ENCODE measurements around the gene IL3RA. TPM values are rescaled to one million over a fixed set of nuclear protein-coding genes. Genes with fewer than 3 reads are reported as not detected.
"Not testable (repeated sequence)": the region's sequence is repeated elsewhere in the genome, so short reads cannot be mapped to it uniquely, and the experiment has no call there.

IL3RA gene
- polyA plus RNA-seq, 1 donor: 17.6 TPM

DNA sequence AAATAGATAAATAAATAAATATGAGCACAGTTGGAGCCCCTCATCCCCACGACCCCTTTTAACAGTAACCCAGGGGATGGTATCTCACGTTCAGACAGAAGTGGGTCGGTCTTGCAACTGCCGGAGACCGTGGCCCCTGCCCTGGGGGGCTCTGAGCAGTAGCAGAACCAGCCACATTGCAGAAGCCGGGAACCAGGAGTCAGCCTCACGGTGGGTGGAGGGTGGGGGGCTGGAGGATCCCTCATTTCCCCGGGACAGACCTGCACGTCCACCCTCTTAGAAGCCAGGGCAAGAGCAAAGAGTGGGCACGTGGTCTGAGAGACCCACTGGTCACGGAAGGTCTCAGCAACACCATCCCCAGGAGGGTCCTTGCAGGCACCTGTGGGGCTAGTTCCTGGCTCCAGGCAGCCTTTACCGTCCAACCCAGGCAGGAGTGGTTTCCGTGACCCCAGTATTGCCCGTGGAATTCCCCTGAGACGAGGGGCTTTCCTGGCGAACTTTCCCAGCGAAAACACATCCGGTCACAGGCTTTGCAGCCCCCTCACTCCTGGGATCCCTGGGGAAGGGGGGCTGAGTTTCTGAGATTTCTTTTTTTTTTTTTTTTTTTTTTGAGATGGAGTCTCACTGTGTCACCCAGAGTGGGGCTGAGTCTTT lies 8.8 kb upstream of the IL3RA start:
- no peak for DNase-seq

DNA sequence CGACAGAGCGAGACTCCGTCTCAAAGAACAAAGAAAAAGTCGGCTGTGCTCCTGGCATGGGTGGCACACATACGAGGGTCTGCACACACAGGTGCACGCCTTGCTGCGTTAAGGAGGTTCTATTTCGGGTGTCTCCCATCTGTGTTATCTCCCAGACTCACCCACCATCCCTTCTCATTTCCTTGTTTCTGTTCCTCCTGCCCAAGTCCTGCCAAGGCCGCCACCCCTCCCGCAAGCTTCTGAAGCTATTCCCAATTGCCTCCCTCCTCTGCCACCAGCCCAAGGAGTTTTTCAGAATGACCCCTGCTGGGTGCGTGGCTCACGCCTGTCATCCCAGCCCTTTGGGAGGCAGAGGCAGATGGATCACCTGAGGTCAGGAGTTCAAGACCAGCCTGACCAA lies 6.0 kb upstream of the IL3RA start:
- DNase-seq: no peak

DNA sequence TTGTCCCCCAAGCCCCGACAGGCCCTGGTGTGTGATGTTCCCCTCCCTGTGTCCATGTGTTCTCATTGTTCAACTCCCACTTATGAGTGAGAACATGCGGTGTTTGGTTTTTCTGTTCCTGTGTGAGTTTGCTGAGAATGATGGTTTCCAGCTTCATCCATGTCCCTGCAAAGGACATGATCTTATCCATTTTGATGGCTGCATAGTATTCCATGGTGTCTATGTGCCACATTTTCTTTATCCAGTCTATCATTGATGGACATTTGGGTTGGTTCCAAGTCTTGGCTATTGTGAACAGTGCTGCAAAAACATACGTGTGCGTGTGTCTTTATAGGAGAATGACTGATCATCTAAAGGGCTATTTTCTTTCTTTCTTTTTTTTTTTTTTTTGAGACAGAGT lies 4.2 kb upstream of the IL3RA start:
- not testable (repeated sequence) for DNase-seq

DNA sequence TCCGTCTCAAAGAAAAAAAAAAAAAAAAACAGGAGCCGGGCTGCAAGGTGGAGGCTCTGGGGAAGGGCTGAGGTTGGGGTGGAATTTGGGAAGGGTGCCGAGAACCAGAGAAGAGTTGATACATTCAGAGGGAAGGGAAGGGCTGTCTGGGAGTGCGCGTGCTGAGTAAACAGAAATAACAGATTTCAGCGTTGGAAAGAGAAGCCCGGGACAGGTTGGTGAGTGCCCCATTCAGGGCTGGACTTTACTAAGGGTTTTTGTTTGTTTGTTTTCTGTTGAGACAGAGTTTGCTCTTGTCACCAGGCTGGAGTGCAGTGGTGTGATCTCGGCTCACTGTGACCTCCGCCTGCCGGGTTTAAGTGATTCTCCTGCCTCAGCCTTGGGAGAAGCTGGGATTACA lies 1.7 kb upstream of the IL3RA start:
- no peak for DNase-seq

DNA sequence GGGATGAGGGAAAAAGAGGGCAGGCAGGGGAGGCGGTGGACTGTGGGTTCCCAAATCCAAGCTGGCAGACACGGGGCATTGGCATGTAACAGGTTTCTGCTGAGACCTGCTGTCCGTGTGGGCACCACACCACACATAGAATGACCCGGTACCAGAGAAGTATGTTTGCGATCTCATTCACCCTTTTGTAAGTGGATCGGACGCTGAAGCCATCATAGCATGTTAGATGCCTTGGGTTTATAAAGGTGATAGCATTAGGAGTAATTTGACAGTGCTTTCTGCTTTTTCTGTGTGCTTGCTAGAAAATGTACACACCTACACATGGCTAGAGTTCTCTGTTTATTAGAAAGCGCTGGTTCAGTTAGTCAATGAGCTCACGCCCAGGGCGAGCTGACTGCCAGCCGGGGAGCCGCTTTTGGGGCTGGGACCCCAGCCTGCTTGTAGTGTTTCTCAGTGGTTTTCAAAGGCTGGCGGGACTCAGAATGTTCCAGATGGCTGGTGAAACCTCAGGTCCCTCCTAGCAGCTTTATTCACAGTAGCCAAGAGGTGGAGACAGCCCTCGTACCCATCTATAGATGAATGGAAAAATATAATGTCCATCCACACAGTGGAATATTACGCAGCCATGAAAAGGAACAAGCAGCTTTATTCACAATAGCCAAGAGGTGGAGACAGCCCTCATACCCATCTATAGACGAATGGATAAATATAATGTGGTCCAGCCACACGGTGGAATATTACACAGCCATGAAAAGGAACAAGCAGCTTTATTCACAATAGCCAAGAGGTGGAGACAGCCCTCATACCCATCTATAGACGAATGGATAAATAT lies 579 bp downstream of the IL3RA start:
- DNase-seq: no peak

DNA sequence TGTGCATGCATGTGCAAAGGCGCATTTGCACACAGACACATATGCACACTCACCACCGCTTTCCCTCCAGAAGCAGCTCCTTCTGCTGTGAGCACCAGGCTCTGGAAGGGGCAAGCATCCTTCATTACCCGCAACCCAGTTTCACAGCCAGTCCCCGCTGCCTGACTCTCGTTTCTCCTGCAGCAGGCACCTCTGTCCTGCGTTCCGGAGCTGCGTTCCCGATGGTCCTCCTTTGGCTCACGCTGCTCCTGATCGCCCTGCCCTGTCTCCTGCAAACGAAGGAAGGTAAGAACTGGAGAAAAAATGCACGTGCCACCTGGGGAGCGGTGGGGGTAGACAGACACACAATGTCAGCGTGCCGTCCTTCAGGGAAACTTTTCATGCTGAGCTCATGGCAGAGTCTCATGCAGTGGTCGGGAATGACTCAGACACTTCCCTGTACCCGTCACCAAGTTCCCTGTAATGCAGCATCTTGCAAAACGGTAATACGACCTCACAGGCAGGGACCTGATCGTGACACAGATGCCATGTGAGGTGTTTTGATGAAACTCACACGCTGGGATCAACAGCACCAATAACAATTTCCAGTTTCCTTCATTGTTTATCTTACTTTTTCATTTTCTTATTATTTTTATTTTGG lies 5.1 kb downstream of the IL3RA start:
- DNase-seq: no peak

DNA sequence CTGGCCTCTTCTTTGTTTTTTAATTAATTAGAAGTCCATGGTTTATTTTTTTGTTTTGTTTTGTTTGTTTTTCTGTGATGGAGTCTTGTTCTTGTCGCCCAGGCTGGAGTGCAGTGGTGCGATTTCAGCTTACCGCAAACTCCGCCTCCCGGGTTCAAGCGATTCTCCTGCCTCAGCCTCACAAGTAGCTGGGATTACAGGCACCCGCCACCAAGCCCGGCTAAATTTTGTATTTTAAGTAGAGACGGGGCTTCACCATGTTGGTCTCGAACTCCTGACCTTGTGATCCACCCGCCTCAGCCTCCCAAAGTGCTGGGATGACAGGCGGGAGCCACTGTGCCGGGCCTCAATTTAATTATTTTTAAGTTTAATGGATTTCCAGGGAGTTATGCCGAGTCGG lies 13.0 kb downstream of the IL3RA start:
- DNase-seq: not testable (repeated sequence)

DNA sequence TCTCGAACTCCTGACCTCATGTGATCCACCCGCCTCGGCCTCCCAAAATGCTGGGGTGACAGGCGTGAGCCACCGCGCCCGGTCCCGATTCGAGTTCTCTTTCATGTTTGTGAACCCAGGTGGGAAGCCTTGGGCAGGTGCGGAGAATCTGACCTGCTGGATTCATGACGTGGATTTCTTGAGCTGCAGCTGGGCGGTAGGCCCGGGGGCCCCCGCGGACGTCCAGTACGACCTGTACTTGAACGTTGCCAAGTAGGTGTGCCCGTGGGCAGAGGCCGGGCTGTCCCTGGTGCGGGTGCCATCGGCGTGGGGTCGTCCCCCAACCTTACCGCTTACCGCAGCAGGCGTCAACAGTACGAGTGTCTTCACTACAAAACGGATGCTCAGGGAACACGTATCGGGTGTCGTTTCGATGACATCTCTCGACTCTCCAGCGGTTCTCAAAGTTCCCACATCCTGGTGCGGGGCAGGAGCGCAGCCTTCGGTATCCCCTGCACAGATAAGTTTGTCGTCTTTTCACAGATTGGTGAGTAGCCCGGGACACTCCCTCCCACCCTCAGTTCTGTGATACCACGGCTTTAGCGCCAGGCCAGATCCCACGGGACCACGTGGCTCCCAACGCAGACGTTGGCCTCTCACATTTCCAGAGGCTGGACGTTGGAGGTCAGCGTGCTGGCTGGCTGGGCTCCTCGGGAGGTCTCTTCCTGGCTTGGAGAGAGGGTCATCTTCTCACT lies 15.6 kb downstream of the IL3RA start:
- DNase-seq: no peak

DNA sequence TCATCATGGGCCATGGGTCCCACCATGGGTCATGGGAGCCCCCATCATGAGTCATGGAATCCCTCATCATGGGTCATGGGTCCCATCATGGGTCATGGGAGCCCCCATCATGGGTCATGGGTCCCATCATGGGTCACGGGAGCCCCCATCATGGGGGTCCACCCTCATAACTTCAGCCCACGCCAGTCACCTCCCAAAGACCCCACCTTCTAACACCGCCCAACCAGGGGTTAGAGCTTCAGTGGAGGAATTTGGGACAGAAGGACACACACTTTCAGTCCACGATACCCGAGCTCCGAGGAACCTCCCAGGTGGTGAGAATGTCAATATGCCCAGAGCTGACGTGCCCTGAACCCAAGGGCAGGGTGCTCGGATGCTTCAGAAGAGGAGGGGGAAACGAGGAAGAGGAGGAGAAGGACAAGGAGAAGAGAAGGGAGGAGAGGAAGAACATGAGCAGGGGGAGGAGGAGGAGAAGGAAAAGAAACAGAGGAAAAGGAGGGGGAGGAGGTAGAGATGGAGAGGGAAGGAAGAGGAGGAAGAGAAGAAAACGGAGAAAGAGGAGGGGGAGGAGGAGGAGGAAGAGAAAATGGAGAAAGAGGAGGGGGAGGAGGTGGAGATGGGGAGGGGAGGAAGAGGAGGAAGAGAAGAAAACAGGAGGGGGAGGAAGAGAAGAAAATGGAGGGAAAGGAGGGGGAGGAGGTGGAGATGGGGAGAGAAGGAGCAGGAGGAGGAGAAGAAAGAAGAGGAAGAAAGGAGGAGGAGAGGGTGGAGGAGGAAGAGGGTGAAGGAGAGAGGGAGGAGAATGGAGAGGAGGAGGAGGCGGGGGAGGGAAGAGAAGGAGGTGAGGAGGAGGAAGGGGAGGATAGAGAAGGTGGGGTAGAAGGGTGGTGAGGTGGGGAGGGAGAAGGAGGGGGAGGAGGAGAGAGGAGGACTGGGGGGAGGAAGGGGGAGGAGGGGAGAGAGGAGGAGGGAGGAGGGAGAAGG lies 17.7 kb downstream of the IL3RA start:
- DNase-seq: no peak

DNA sequence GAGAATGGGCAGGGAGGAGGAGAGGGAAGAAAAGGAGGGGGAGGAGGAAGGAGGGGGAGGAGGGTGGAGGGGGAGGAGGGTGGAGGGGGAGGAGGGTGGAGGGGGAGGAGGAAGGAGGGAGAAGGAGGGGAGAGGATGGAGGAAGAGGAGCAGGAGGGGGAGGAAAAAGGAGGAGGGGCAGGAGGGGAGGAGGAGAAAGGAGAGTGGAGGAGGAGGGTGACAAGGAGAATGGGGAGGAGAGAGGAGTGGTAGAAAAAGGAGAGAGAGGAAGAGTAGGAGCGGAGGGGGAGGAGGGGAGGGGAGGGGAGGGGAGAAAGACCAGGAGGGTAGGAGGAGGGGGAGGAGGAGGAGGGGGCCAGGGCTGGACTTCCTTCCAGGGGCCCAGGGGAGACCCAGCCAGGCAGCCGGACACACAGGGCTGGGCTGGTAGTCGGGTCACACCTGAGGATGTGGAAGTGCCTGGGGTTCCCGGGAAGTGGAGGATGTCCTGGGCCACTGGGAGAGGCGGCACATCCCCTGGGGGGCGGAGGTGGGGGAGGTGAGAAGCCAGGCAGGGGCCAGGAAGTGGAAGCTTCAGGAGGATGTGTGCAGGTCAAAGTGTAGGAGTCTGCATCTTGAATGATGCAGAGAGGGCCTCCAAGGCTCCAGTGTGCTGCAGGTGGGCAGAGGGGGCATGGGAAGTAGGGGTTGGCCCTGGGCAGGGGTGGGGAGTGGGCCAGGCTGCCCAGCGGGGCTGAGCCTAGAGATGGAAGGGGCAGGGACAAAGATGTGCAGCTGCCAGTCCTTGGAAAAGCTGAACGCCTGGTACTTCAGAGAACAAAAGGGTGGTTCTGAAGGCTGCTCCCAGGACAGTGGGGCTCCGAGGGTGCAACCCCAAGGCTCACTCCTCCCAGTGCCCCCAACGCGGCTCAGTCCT lies 18.8 kb downstream of the IL3RA start:
- no peak for DNase-seq

DNA sequence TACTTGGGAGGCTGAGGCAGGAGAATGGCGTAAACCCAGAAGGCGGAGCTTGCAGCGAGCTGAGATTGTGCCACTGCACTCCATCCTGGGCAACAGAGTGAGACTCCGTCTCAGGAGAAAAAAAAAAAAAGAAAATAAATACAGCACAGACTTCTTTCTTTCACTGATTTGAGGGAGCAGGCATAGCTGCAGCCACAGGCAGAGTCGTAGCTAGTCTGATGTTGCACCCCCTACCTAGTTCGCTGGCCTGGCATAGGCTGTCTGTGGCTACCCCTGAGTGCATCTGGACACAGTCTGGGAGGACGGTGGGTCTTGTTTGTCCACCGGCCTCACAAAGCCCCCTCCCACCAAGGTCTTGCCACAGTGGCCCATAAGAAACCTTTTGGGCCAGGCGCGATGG lies 21.4 kb downstream of the IL3RA start:
- no peak for DNase-seq

DNA sequence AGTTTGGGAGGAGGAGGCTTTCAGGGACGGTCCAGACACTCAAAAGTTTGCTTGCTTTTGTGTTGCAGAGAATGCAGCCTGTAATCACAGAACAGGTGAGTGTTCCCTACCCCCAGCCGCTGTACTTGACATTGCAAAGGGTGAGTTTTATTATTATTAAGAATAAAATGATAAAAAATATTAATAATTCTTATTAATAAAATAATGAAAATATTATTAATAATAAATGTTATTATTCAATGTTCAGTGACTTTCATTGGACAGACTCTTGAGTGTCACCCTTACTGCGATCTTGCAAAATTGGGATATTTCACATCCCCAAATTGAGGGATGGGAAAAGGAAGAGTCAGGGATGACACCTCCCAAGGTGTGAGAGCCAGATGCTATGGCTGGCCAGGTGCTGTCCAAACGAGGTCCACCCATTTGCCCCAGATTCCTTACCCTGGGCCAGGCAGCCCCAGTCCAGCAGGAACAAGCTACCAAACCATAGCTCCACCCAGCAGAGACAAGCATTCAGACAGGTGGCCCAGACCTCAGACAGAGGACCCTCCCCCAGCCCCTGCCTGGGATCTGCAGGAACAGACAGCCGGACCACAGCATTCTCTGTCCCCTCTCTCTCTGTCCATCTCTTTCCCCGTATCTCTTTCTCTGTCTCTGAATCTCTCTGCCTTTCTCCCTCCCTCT lies 22.4 kb downstream of the IL3RA start:
- no peak for DNase-seq

DNA sequence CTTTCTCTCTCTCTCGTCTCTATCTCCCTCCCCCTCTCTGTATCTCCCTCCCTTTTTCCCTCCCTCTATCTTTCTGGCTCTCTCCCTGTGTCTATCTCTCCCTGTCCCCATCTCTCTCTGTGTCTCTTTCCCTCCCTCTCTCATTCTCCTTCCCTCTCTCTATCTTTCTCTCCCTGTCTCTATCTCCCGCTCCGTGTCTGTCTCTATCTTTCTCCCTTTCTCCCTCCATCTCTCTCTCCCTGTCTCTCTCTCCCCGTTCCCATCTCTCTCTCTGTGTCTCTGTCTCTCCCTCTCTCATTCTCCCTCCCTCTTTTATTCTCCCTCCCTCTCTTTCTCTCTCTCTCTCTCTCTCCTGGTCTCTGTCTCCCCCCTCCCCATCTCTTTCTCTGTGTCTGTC lies 22.9 kb downstream of the IL3RA start:
- DNase-seq: no peak

DNA sequence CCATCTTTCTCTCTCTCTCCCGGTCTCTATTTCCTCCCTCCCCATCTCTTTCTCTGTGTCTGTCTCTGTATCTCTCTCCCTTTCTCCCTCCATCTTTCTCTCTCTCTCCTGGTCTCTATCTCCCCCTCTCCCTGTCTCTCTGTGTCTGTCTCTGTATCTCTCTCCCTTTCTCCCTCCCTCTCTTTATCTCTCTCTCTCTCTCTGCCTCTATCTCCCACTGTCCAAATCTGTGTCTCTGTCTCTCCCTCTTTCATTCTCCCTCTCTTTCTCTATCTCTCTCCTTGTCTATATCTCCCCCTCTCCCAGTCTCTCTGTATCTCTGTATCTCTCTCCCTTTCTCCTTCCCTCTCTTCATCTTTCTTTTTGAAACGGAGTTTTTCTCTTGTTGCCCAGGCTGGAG lies 23.6 kb downstream of the IL3RA start:
- DNase-seq: no peak

DNA sequence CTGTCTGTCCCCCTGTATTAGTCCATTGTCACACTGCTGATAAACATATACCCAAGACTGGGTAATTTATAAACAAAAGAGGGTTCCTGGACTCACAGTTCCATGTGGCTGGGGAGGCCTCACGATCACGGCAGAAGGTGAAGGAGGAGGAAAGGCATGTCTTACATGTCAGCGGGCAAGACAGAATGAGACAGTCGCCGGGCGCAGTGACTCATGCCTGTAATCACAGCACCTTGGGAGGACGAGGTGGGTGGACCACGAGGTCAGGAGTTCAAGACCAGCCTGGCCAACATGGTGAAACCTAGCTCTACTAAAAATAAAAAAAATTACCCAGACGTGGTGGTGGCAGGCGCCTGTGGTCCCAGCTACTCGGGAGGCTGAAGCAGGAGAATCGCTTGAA lies 24.7 kb downstream of the IL3RA start:
- no peak for DNase-seq

DNA sequence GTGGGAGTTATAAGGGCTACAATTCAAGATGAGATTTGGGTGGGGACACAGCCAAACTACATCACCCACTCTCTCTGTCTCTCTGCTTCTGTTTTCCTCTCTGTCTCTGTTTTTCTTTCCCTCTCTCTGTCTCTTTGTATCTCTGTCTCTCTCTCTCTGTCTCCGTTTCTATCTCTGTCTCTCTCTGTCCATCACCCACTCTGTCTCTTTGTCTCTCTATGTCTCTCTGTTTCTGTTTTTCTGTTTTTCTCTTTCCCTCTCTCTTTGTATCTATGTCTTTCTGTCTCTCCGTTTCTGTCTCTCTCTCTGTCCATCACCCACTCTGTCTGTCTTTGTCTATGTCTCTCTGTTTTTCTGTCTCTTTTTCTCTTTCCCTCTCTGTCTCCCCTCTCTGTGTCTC lies 25.3 kb downstream of the IL3RA start:
- no peak for DNase-seq

DNA sequence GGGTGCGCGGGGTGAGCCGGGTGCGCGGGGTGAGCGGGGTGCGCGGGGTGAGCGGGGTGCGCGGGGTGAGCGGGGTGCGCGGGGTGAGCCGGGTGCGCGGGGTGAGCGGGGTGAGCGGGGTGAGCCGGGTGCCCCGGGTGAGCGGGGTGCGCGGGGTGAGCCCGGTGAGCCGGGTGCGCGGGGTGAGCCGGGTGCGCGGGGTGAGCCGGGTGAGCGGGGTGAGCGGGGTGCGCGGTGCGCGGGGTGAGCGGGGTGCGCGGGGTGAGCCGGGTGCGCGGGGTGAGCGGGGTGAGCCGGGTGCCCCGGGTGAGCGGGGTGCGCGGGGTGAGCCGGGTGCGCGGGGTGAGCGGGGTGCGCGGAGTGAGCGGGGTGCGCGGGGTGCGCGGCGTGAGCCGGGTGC lies 29.8 kb downstream of the IL3RA start:
- DNase-seq: not testable (repeated sequence)

DNA sequence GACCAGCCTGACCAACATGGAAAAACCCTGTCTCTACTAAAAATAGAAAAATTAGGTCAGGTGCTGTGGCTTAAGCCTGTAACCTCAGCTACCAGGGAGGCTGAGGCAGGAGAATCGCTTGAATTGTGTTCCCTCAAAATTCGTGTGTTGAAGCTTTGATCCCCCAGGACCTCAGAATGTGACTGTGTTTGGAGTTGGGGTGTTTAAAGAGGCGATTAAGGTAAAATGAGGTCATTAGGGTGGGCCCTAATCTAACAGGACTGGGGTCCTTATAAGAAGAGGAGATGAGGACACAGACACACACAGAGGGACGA lies 31.8 kb downstream of the IL3RA start:
- DNase-seq: no peak

DNA sequence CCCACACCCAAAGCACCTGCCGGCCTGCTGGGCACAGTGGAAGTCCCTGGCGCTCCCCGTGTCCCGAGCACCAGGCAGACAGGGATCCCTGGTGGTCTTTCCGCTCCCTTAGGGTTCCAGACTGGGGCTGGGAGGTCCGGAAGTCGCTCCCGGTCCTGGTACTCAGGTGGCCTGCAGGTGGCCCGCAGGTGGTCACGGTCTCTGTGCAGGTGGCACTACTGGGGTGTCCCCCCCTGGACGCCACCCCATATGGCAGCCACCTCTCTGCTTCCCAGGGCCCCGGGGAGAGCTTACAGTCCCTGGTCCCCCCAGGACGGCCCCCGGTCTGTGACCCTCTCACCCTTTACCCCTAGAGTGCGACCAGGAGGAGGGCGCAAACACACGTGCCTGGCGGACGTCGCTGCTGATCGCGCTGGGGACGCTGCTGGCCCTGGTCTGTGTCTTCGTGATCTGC lies 41.7 kb downstream of the IL3RA start:
- DNase-seq: no peak

Measured in left kidney (tissue), 2 donors.